Duodenal mucosa (tissue), 2 donors: ENCODE data around the gene TMEFF2.

Experiments
- H3K27ac ChIP-seq: one replicate; pipeline ENCODE4 v1.7.0; 2013; ENCODE audit warnings: low read depth, low read length
- H3K27me3 ChIP-seq, 2 donors: one replicate each; pipeline ENCODE4 v1.7.0; 2013; ENCODE audit warnings: low read length in 2 of 2, control low read depth in 1 of 2; ENCODE audit not compliant: insufficient read depth in 2 of 2, control insufficient read depth in 1 of 2
- H3K36me3 ChIP-seq, 2 donors: one replicate each; pipeline ENCODE4 v1.7.0; 2013; ENCODE audit warnings: low read length in 2 of 2, control low read depth in 1 of 2; ENCODE audit not compliant: insufficient read depth in 2 of 2, control insufficient read depth in 1 of 2
- H3K4me1 ChIP-seq, 2 donors: one replicate each; pipeline ENCODE4 v1.7.0; 2013; ENCODE audit warnings: low read length in 2 of 2, control low read depth in 1 of 2; ENCODE audit not compliant: insufficient read depth in 2 of 2, control insufficient read depth in 1 of 2
- H3K4me3 ChIP-seq, 2 donors: one replicate each; pipeline ENCODE4 v1.7.0; 2013; ENCODE audit warnings: low read length in 2 of 2, low read depth in 1 of 2
- H3K9ac ChIP-seq, 2 donors: one replicate each; pipeline ENCODE4 v1.7.0; 2013; ENCODE audit warnings: low read length in 2 of 2, low read depth in 1 of 2
- H3K9me3 ChIP-seq, 2 donors: one replicate each; pipeline ENCODE4 v1.7.0; 2013; ENCODE audit warnings: low read length in 2 of 2, control low read depth in 1 of 2; ENCODE audit not compliant: control insufficient read depth in 1 of 2

Gene TMEFF2

GRCh38 chr2:192194866-192195547, at the start of gene TMEFF2:
Gene TMEFF2, minus strand, starts transcription at chr2:192194933. Its CDS starts 409 bp downstream, at chr2:192194524.
- H3K9me3 ChIP-seq: no peaks in the 10 kb centered on the region
- no peak within 1 kb of the TSS for H3K9ac ChIP-seq
- peaks cover 18 to 25% of the 10 kb centered on the region in 2 donors for H3K4me1 ChIP-seq
- H3K27me3 ChIP-seq: peaks cover 44 to 66% of the 10 kb centered on the region in 2 donors
- no peak within 1 kb of the TSS for H3K27ac ChIP-seq
- no peaks in the 10 kb centered on the region for H3K36me3 ChIP-seq
- peak within 1 kb of the TSS; percentile 63 to 75 for H3K4me3 ChIP-seq

- H3K27ac ChIP-seq: no peak overlapping the region
- H3K9ac ChIP-seq: no peak overlapping the region
Measured at GRCh38 chr2:192243488-192243887, 48.8 kb upstream of the TMEFF2 start.

GRCh38 chr2:192236136-192236535, 41.4 kb upstream of the TMEFF2 start:
- Histone ChIP-seq H3K9me3 (no peaks in the 10 kb centered on the region), H3K4me1 (no peaks in the 10 kb centered on the region), H3K27ac (no peak overlapping the region), H3K27me3 (no peaks in the 10 kb centered on the region), H3K4me3 (no peak overlapping the region), H3K9ac (no peak overlapping the region), H3K36me3 (no peaks in the 10 kb centered on the region)

More at GRCh38 chr2:192243488-192243887, 48.8 kb upstream of the TMEFF2 start:
- Histone ChIP-seq H3K27me3 (no peaks in the 10 kb centered on the region), H3K9me3 (no peaks in the 10 kb centered on the region), H3K4me1 (no peaks in the 10 kb centered on the region), H3K36me3 (no peaks in the 10 kb centered on the region), H3K4me3 (no peak overlapping the region)

GRCh38 chr2:192230889-192231453, 36.2 kb upstream of the TMEFF2 start:
- H3K4me1 ChIP-seq: no peaks in the 10 kb centered on the region
- H3K27me3 ChIP-seq: no peaks in the 10 kb centered on the region
- no peaks in the 10 kb centered on the region for H3K9me3 ChIP-seq
- H3K36me3 ChIP-seq: no peaks in the 10 kb centered on the region
- H3K4me3 ChIP-seq: no peak overlapping the region
- H3K9ac ChIP-seq: no peak overlapping the region
- no peak overlapping the region for H3K27ac ChIP-seq

GRCh38 chr2:192228685-192229084, 34.0 kb upstream of the TMEFF2 start:
- no peaks in the 10 kb centered on the region for H3K27me3 ChIP-seq
- no peaks in the 10 kb centered on the region for H3K9me3 ChIP-seq
- no peaks in the 10 kb centered on the region for H3K4me1 ChIP-seq
- no peak overlapping the region for H3K27ac ChIP-seq
- H3K9ac ChIP-seq: no peak overlapping the region
- no peak overlapping the region for H3K4me3 ChIP-seq
- H3K36me3 ChIP-seq: no peaks in the 10 kb centered on the region

DNA sequence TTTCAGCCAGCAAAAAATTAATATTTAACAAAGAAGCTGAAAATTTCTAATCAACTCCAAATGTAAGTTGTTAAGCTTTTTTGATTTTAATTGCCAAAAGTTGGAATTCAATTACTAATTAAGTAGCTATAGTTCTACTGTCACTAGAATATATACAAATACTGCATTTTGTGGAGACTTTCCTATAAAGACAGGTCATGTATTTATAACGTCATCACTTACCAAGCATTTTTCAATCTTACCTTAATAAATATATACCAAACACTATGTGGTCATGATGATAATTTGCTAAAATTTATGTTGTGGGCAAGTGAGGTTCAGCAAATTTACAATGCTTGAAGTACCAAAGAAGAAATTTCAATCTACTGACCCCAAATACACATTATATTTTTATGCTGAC, 24.2 kb upstream of the TMEFF2 start:
- Histone ChIP-seq H3K27ac (no peak overlapping the region), H3K4me3 (no peak overlapping the region), H3K4me1 (no peaks in the 10 kb centered on the region), H3K9me3 (no peaks in the 10 kb centered on the region), H3K27me3 (no peaks in the 10 kb centered on the region), H3K9ac (no peak overlapping the region), H3K36me3 (no peaks in the 10 kb centered on the region)

- Histone ChIP-seq H3K36me3 (no peaks in the 10 kb centered on the region), H3K9ac (no peak overlapping the region), H3K27ac (no peak overlapping the region), H3K4me1 (no peaks in the 10 kb centered on the region), H3K4me3 (no peak overlapping the region), H3K9me3 (no peaks in the 10 kb centered on the region), H3K27me3 (no peaks in the 10 kb centered on the region)
Measured at GRCh38 chr2:192218377-192218776, 23.6 kb upstream of the TMEFF2 start.

GRCh38 chr2:192216336-192216735, 21.6 kb upstream of the TMEFF2 start:
- H3K4me3 ChIP-seq: no peak overlapping the region
- H3K9ac ChIP-seq: no peak overlapping the region
- H3K9me3 ChIP-seq: no peaks in the 10 kb centered on the region
- no peaks in the 10 kb centered on the region for H3K36me3 ChIP-seq
- H3K27me3 ChIP-seq: no peaks in the 10 kb centered on the region
- H3K4me1 ChIP-seq: no peaks in the 10 kb centered on the region
- H3K27ac ChIP-seq: no peak overlapping the region

DNA sequence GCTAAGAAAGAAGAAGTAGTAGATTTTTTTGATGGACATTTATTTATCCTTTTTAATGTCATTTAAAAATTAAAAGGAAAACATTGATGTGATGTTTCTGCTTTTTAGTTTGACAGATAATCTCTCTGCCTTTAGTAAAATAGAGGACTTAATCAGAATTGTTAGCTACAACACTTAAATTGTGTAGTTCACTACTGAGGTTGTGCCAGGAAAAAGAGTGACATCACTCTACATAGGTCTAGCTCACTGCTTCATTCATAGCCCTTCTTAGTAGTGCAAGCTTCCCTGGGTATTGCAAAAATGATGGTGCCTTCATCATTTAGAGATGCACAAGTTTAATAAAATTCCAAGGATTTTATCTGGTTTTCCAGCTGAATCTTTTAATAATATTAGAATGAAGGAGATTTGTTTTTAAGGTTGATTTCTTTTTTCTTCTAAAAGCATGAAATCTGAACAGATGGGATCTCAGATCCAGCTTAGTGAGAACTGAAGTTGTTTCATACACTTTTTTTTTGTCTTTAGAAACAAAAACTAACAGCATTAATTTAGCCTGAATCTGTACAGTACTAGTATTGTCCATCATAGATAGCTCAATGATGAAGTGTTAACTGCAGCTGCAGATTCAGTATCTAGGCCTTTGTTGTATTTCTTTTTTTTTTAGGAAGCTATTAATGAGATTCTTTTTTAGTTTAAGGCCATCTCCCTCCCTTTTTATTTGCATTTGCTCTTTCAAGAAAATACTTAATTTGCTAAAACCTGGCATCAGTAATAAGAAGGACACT, 20.6 kb upstream of the TMEFF2 start:
- no peaks in the 10 kb centered on the region for H3K9me3 ChIP-seq
- no peaks in the 10 kb centered on the region for H3K27me3 ChIP-seq
- no peak overlapping the region for H3K27ac ChIP-seq
- no peaks in the 10 kb centered on the region for H3K36me3 ChIP-seq
- no peaks in the 10 kb centered on the region for H3K4me1 ChIP-seq
- H3K9ac ChIP-seq: no peak overlapping the region
- H3K4me3 ChIP-seq: no peak overlapping the region

DNA sequence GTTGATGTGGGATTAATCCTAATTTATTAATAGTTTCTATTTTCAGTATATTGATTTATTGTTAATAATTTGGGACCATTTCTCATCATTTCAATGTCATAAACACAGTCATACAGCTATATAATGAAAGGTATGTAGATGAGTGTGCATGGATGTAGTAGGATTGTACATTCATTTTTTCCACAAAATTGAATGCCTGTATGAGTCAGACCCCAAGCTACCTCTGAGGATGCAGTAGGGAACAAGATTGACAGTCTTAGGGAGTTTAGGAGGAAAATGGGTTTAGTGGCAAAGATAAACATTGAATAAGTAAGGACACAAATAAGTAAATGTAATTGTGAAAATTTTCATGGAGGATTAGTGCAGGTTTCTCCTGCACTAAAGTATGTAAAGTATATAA, 14.1 kb upstream of the TMEFF2 start:
- peaks cover 0 to 3% of the 10 kb centered on the region in 2 donors for H3K27me3 ChIP-seq
- H3K4me3 ChIP-seq: no peak overlapping the region
- no peaks in the 10 kb centered on the region for H3K9me3 ChIP-seq
- H3K36me3 ChIP-seq: no peaks in the 10 kb centered on the region
- no peak overlapping the region for H3K9ac ChIP-seq
- H3K27ac ChIP-seq: no peak overlapping the region
- H3K4me1 ChIP-seq: no peaks in the 10 kb centered on the region
